H9 (cell line): ENCODE results near the gene CT45A9. TPM values are rescaled to one million over a fixed set of nuclear protein-coding genes. Genes with fewer than 3 reads are reported as not detected.
A peak's percentile ranks its signal among the peaks of the same experiment; 100 is the strongest.
"Not testable (repeated sequence)": the region's sequence is repeated elsewhere in the genome, so short reads cannot be mapped to it uniquely, and the experiment has no call there.

Experiments used
- DNase-seq: peaks from one replicate; pipeline ENCODE4 v3.0.0-alpha.2; 2017
- H2AFZ ChIP-seq: one replicate; pipeline ENCODE4 v1.6.1; 2013; ENCODE audit warnings: mild to moderate bottlenecking, low read length, control low read depth, moderate library complexity
- H2AK5ac ChIP-seq: 2 replicates; pipeline ENCODE4 v1.6.1; 2013; ENCODE audit warnings: low read length, control low read depth, mixed read lengths; ENCODE audit not compliant: insufficient read length
- H2BK120ac ChIP-seq: one replicate; pipeline ENCODE4 v1.6.1; 2013; ENCODE audit warnings: low read depth, mild to moderate bottlenecking, low read length, control low read depth, inconsistent platforms; ENCODE audit not compliant: poor library complexity, severe bottlenecking
- H2BK12ac ChIP-seq: 2 replicates; pipeline ENCODE4 v1.6.1; 2013; ENCODE audit warnings: low read length, control low read depth, mixed read lengths, low read depth; ENCODE audit not compliant: insufficient read length
- H2BK15ac ChIP-seq: 2 replicates; pipeline ENCODE4 v1.6.1; 2013; ENCODE audit warnings: low read depth, low read length, control low read depth
- H2BK20ac ChIP-seq: one replicate; pipeline ENCODE4 v1.6.1; 2013; ENCODE audit warnings: low read depth, mild to moderate bottlenecking, low read length, control low read depth, inconsistent platforms; ENCODE audit not compliant: poor library complexity, severe bottlenecking
- H2BK5ac ChIP-seq: 2 replicates; pipeline ENCODE4 v1.6.1; 2013; ENCODE audit warnings: low read length, control low read depth, mixed read lengths; ENCODE audit not compliant: insufficient read length
- H3K14ac ChIP-seq: 2 replicates; pipeline ENCODE4 v1.6.1; 2013; ENCODE audit warnings: low read length, control low read depth; ENCODE audit not compliant: insufficient read depth
- H3K18ac ChIP-seq: 2 replicates; pipeline ENCODE4 v1.6.1; 2013; ENCODE audit warnings: low read depth, mild to moderate bottlenecking, mixed read lengths, low read length, control low read depth; ENCODE audit not compliant: insufficient read length
- H3K23ac ChIP-seq: 2 replicates; pipeline ENCODE4 v1.6.1; 2013; ENCODE audit warnings: low read length, control low read depth, mixed read lengths, low read depth; ENCODE audit not compliant: insufficient read length
- H3K23me2 ChIP-seq: 2 replicates; pipeline ENCODE4 v1.6.1; 2013; ENCODE audit warnings: low read depth, mild to moderate bottlenecking, mixed read lengths, low read length, control low read depth; ENCODE audit not compliant: insufficient read length, poor library complexity, severe bottlenecking
- H3K27ac ChIP-seq: 2 replicates; pipeline ENCODE4 v1.5.1; 2013; ENCODE audit warnings: low read length, control low read depth, mixed read lengths, low read depth; ENCODE audit not compliant: insufficient read length
- H3K27me3 ChIP-seq: 2 replicates; pipeline ENCODE4 v1.6.1; 2013; ENCODE audit warnings: low read length, control low read depth, inconsistent platforms; ENCODE audit not compliant: insufficient read depth
- H3K4ac ChIP-seq: 2 replicates; pipeline ENCODE4 v1.6.1; 2013; ENCODE audit warnings: low read depth, mild to moderate bottlenecking, control low read depth, inconsistent platforms, low read length, moderate library complexity
- H3K4me1 ChIP-seq: 2 replicates; pipeline ENCODE4 v1.6.1; 2013; ENCODE audit warnings: low read length, control low read depth, inconsistent platforms; ENCODE audit not compliant: insufficient read depth
- H3K4me2 ChIP-seq: 2 replicates; pipeline ENCODE4 v1.6.1; 2013; ENCODE audit warnings: low read length, control low read depth, mixed read lengths; ENCODE audit not compliant: insufficient read length, insufficient read depth
- H3K56ac ChIP-seq: 2 replicates; pipeline ENCODE4 v1.6.1; 2013; ENCODE audit warnings: low read depth, mild to moderate bottlenecking, mixed read lengths, low read length, control low read depth; ENCODE audit not compliant: insufficient read length
- H3K79me1 ChIP-seq: 2 replicates; pipeline ENCODE4 v1.6.1; 2013; ENCODE audit warnings: low read depth, mild to moderate bottlenecking, moderate library complexity, low read length, control low read depth, inconsistent platforms; ENCODE audit not compliant: insufficient read depth, poor library complexity, severe bottlenecking
- H3K79me2 ChIP-seq: 2 replicates; pipeline ENCODE4 v1.6.1; 2013; ENCODE audit warnings: low read length, control low read depth, inconsistent platforms; ENCODE audit not compliant: insufficient read depth
- H3K9ac ChIP-seq: 2 replicates; pipeline ENCODE4 v1.6.1; 2013; ENCODE audit warnings: low read length, control low read depth, mixed read lengths; ENCODE audit not compliant: insufficient read length; ENCODE audit errors: extremely low read depth
- H3K9me3 ChIP-seq: one replicate; pipeline ENCODE4 v1.6.1; 2013; ENCODE audit warnings: low read depth, low read length, inconsistent platforms; ENCODE audit not compliant: control insufficient read depth
- H3T11ph ChIP-seq: one replicate; pipeline ENCODE4 v1.6.1; 2013; ENCODE audit warnings: mild to moderate bottlenecking, low read length, control low read depth, inconsistent platforms
- H4K20me1 ChIP-seq: one replicate; pipeline ENCODE4 v1.6.1; 2013; ENCODE audit not compliant: control insufficient read depth, insufficient read length, insufficient read depth
- H4K5ac ChIP-seq: 2 replicates; pipeline ENCODE4 v1.6.1; 2013; ENCODE audit warnings: low read depth, mild to moderate bottlenecking, mixed read lengths, low read length, control low read depth; ENCODE audit not compliant: insufficient read length
- H4K8ac ChIP-seq: replicated peaks from 2 replicates; pipeline ENCODE4 v1.6.1; 2013; ENCODE audit warnings: low read length, control low read depth, mixed read lengths, low read depth; ENCODE audit not compliant: insufficient read length
- H4K91ac ChIP-seq: 2 replicates; pipeline ENCODE4 v1.6.1; 2013; ENCODE audit warnings: low read depth, mild to moderate bottlenecking, moderate library complexity, mixed read lengths, low read length, control low read depth; ENCODE audit not compliant: insufficient read length
- H3K27ac Mint-ChIP-seq, 3 experiments: 2 replicates in 2 of 3; 3 replicates in 1 of 3; pipeline ENCODE4 v1.8.0; 2020 to 2021; ENCODE audit warnings: mixed read lengths in 3 of 3, mild to moderate bottlenecking in 1 of 3, moderate library complexity in 1 of 3
- H3K27me3 Mint-ChIP-seq: 2 replicates; pipeline ENCODE4 v1.8.0; 2021; ENCODE audit warnings: low read depth, mild to moderate bottlenecking, moderate library complexity, mixed read lengths
- H3K36me3 Mint-ChIP-seq, 3 experiments: 2 replicates in 2 of 3; 3 replicates in 1 of 3; pipeline ENCODE4 v1.8.0; 2020 to 2021; ENCODE audit warnings: low read depth in 3 of 3, mixed read lengths in 3 of 3; ENCODE audit not compliant: insufficient read depth in 1 of 3
- H3K4me1 Mint-ChIP-seq, 2 experiments: 2 replicates each; pipeline ENCODE4 v1.8.0; 2020; ENCODE audit warnings: mixed read lengths in 2 of 2
- H3K4me3 Mint-ChIP-seq, 2 experiments: 2 replicates in 1 of 2; 3 replicates in 1 of 2; pipeline ENCODE4 v1.8.0; 2020 to 2021; ENCODE audit warnings: mild to moderate bottlenecking in 2 of 2, mixed read lengths in 2 of 2, moderate library complexity in 1 of 2
- H3K9me3 Mint-ChIP-seq, 2 experiments: 2 replicates in 1 of 2; 3 replicates in 1 of 2; pipeline ENCODE4 v1.8.0; 2020; ENCODE audit warnings: mild to moderate bottlenecking in 2 of 2, mixed read lengths in 2 of 2, moderate library complexity in 1 of 2
- CTCF ChIP-seq: fragments of 200-600 bp; sonication (generic); conservative IDR thresholded peaks from 3 replicates; pipeline ENCODE4 v1.8.0; 2021; ENCODE audit warnings: antibody characterized with exemption, mild to moderate bottlenecking
- WGBS: extraction: QIAGEN DNeasy Blood & Tissue Kit; methylation state at CpG from one replicate; pipeline ENCODE4 v1.1.7; 2013; ENCODE audit warnings: missing lambda C conversion rate, low lambda C conversion rate, mixed read lengths; ENCODE audit not compliant: insufficient read length; ENCODE audit errors: extremely low coverage; 5-methylcytosine and 5-hydroxymethylcytosine counted together
- total RNA-seq: library from RNA; stranded (reverse); gene quantifications from 2 replicates; pipeline ENCODE4 v1.2.1, GENCODE V29; 2021

Gene CT45A9
- total RNA-seq, 1 experiment from 2014 or later, result not detected

DNA sequence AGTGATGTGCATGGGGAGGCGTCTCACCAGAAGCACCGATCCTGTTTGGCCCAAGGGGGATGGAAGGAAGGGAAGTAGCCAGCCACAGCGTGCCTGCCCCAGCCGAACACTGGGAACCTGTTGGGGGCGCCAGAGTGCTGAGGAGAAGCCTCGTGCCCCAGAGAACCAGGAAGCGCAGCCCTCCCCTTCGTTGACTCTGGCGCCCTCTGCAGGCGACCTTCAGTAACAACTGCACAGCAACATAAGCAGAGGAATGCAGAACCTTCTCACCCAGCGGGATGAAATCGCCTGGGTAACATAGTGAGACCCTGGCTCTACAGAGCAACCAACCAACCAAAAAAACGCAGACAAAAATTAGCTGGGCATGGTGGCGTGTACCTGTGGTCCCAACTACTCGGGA is 17.4 kb upstream of the CT45A9 start:
- H4K5ac ChIP-seq, H3K4ac ChIP-seq, H3K36me3 Mint-ChIP-seq, H2BK5ac ChIP-seq, H3K56ac ChIP-seq, H3K18ac ChIP-seq, H2BK12ac ChIP-seq, H3K4me1 ChIP-seq, H3K23me2 ChIP-seq, H3K27me3 Mint-ChIP-seq, H3K4me2 ChIP-seq, H3K9ac ChIP-seq, H2AFZ ChIP-seq, DNase-seq, H3K27ac Mint-ChIP-seq, H3T11ph ChIP-seq, H3K79me1 ChIP-seq, H4K8ac ChIP-seq, H3K27me3 ChIP-seq, H3K4me1 Mint-ChIP-seq, H3K23ac ChIP-seq, H2AK5ac ChIP-seq, H4K91ac ChIP-seq, H3K79me2 ChIP-seq, H2BK15ac ChIP-seq, H4K20me1 ChIP-seq, H3K14ac ChIP-seq, H2BK120ac ChIP-seq, H2BK20ac ChIP-seq, H3K4me3 Mint-ChIP-seq, H3K27ac ChIP-seq: not testable (repeated sequence)
- TF ChIP-seq CTCF, result peak; percentile 37; the same call in 2 of the 3 replicates
- peaks cover 39% of the 10 kb centered on the region for H3K9me3 ChIP-seq
- WGBS, result no CpG with 5 or more reads among the region's 15 CpGs
- H3K9me3 Mint-ChIP-seq, result peaks cover 43 to 52% of the 10 kb centered on the region in 2 experiments

DNA sequence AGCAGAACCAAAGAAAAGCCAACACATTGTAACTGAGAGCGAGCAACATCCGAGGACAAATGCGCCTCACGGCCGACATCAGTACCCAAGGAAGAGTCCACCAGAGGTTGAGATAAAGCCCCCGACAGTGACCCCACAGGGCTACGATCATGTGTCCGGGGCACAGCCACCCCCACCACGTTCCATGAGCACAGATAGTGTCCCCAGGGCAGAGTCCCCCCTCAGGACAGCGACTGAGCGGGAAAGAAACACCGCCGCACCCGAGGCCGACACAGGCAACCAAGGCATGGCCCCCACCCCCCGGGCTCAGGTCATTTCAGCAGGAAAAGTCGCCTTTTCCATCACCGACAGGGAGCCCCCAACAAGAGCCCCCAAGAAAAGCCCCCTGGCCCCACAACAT is 16.6 kb upstream of the CT45A9 start:
- not testable (repeated sequence) for H2BK5ac ChIP-seq, H4K91ac ChIP-seq, H2AK5ac ChIP-seq

More for the DNA sequence above, 16.6 kb upstream of the CT45A9 start:
- DNase-seq, H2BK12ac ChIP-seq, H3K23me2 ChIP-seq, H3K9ac ChIP-seq, H2BK20ac ChIP-seq, H3K27ac Mint-ChIP-seq, H3K18ac ChIP-seq, H4K20me1 ChIP-seq, H3K27me3 Mint-ChIP-seq, H4K8ac ChIP-seq, H2AFZ ChIP-seq, H3K4me1 Mint-ChIP-seq, H3K14ac ChIP-seq, H3K79me1 ChIP-seq, H3T11ph ChIP-seq, H3K36me3 Mint-ChIP-seq, H3K23ac ChIP-seq, H3K56ac ChIP-seq, H3K4me1 ChIP-seq, H3K27me3 ChIP-seq, H3K4me3 Mint-ChIP-seq, H3K79me2 ChIP-seq, H3K4ac ChIP-seq, H4K5ac ChIP-seq, H2BK120ac ChIP-seq, H2BK15ac ChIP-seq, H3K4me2 ChIP-seq, H3K27ac ChIP-seq: not testable (repeated sequence)
- peaks cover 34% of the 10 kb centered on the region for H3K9me3 ChIP-seq
- peaks cover 40 to 48% of the 10 kb centered on the region in 2 experiments for H3K9me3 Mint-ChIP-seq
- WGBS, result no CpG with 5 or more reads among the region's 18 CpGs
